WTC11 (cell line): ENCODE data around the gene CA10. TPM values are rescaled to one million over a fixed set of nuclear protein-coding genes. Genes with fewer than 3 reads are reported as not detected.

ENCODE experiments used
- ATAC-seq: fragments of 200-7000 bp; cut with Tn5 transposase; 2 replicates; pipeline ENCODE4 v1.10.0; 2021; ENCODE audit warnings: mild to moderate bottlenecking, moderate library complexity
- CTCF ChIA-PET: fragments of 300-600 bp; sonication (Branson Sonifier 250); formaldehyde crosslinking; loops from one replicate; lab custom pipeline; 2021; ENCODE audit warnings: antibody characterized with exemption; lab: Charles Lee
- POLR2A ChIA-PET: fragments of 350-600 bp; sonication (Branson Sonifier 250); formaldehyde crosslinking; loops from one replicate; lab custom pipeline; 2021; ENCODE audit warnings: antibody characterized with exemption; lab: Charles Lee
- DNase-seq: peaks from one replicate; pipeline ENCODE4 v3.0.0; 2021; ENCODE audit warnings: low spot score
- H3K27ac Mint-ChIP-seq: 2 replicates; pipeline ENCODE4 v1.8.0; 2021; ENCODE audit warnings: mixed read lengths
- H3K27me3 Mint-ChIP-seq: 2 replicates; pipeline ENCODE4 v1.8.0; 2021; ENCODE audit warnings: low read depth, mild to moderate bottlenecking, moderate library complexity, mixed read lengths
- H3K36me3 Mint-ChIP-seq: 2 replicates; pipeline ENCODE4 v1.8.0; 2021; ENCODE audit warnings: mixed read lengths
- H3K4me1 Mint-ChIP-seq: 2 replicates; pipeline ENCODE4 v1.8.0; 2022; ENCODE audit warnings: mixed read lengths
- H3K4me3 Mint-ChIP-seq: 2 replicates; pipeline ENCODE4 v1.8.0; 2021; ENCODE audit warnings: mild to moderate bottlenecking, moderate library complexity, mixed read lengths
- H3K9me3 Mint-ChIP-seq: 2 replicates; pipeline ENCODE4 v1.8.0; 2021; ENCODE audit warnings: mixed read lengths
- AFF4 ChIP-seq: sonication (generic); formaldehyde crosslinking; IDR thresholded peaks from 2 replicates; pipeline ENCODE4 v1.8.1; 2023; ENCODE audit warnings: mild to moderate bottlenecking, missing genetic modification reagents, borderline replicate concordance
- AR ChIP-seq: fragments of 250-450 bp; sonication (Bioruptor Pico); IDR thresholded peaks from 2 replicates; pipeline ENCODE4 v1.9.0; 2021; ENCODE audit warnings: mild to moderate bottlenecking
- ATF3 ChIP-seq: sonication (generic); formaldehyde crosslinking; conservative IDR thresholded peaks from 2 replicates; pipeline ENCODE4 v1.8.1; 2022; ENCODE audit warnings: mild to moderate bottlenecking, missing genetic modification reagents
- E2F5 ChIP-seq: sonication (generic); formaldehyde crosslinking; IDR thresholded peaks from 2 replicates; pipeline ENCODE4 v1.8.1; 2022; ENCODE audit warnings: mild to moderate bottlenecking, moderate library complexity, missing genetic modification reagents
- ELF4 ChIP-seq: sonication (generic); formaldehyde crosslinking; IDR thresholded peaks from 2 replicates; pipeline ENCODE4 v1.8.1; 2022; ENCODE audit warnings: low read depth, mild to moderate bottlenecking, moderate library complexity, missing genetic modification reagents
- EMX1 ChIP-seq: fragments of 250-450 bp; sonication (Bioruptor Pico); IDR thresholded peaks from 2 replicates; pipeline ENCODE4 v1.8.0; 2021; ENCODE audit warnings: mild to moderate bottlenecking
- ERG ChIP-seq: fragments of 250-450 bp; sonication (Bioruptor Pico); IDR thresholded peaks from 2 replicates; pipeline ENCODE4 v1.8.0; 2021; ENCODE audit warnings: mild to moderate bottlenecking
- FOXK1 ChIP-seq: sonication (generic); formaldehyde crosslinking; IDR thresholded peaks from 2 replicates; pipeline ENCODE4 v1.8.0; 2022; ENCODE audit warnings: mild to moderate bottlenecking, moderate library complexity, missing genetic modification reagents
- GABPB1 ChIP-seq: sonication (generic); formaldehyde crosslinking; IDR thresholded peaks from 2 replicates; pipeline ENCODE4 v1.8.1; 2023; ENCODE audit warnings: mild to moderate bottlenecking, missing genetic modification reagents
- GRHL2 ChIP-seq: fragments of 250-450 bp; sonication (Bioruptor Pico); IDR thresholded peaks from 2 replicates; pipeline ENCODE4 v1.8.0; 2022; ENCODE audit warnings: mild to moderate bottlenecking, moderate library complexity; ENCODE audit not compliant: insufficient replicate concordance, severe bottlenecking
- GTF2I ChIP-seq: fragments of 250-450 bp; sonication (Bioruptor Pico); conservative IDR thresholded peaks from 2 replicates; pipeline ENCODE4 v1.4.0; 2021; ENCODE audit warnings: mild to moderate bottlenecking
- MYBL2 ChIP-seq: sonication (generic); formaldehyde crosslinking; IDR thresholded peaks from 2 replicates; pipeline ENCODE4 v1.8.1; 2023; ENCODE audit warnings: mild to moderate bottlenecking, moderate library complexity, missing genetic modification reagents
- NFYB ChIP-seq: sonication (generic); formaldehyde crosslinking; conservative IDR thresholded peaks from 2 replicates; pipeline ENCODE4 v1.8.0; 2022; ENCODE audit warnings: low read depth, missing genetic modification reagents
- PREB ChIP-seq: sonication (generic); formaldehyde crosslinking; IDR thresholded peaks from 2 replicates; pipeline ENCODE4 v1.8.1; 2022; ENCODE audit warnings: mild to moderate bottlenecking, missing genetic modification reagents, moderate library complexity, borderline replicate concordance
- SMAD3 ChIP-seq: sonication (generic); formaldehyde crosslinking; IDR thresholded peaks from 2 replicates; pipeline ENCODE4 v1.8.0; 2022; ENCODE audit warnings: missing genetic modification reagents, mild to moderate bottlenecking, borderline replicate concordance
- ZNF121 ChIP-seq: sonication (generic); formaldehyde crosslinking; IDR thresholded peaks from 2 replicates; pipeline ENCODE4 v1.8.0; 2023; ENCODE audit warnings: missing genetic modification reagents
- ZNF263 ChIP-seq: sonication (generic); formaldehyde crosslinking; IDR thresholded peaks from 2 replicates; pipeline ENCODE4 v1.8.1; 2022; ENCODE audit warnings: low read depth, mild to moderate bottlenecking, moderate library complexity, missing genetic modification reagents
- ZNF281 ChIP-seq: sonication (generic); formaldehyde crosslinking; IDR thresholded peaks from 2 replicates; pipeline ENCODE4 v1.8.0; 2023; ENCODE audit warnings: mild to moderate bottlenecking, missing genetic modification reagents
- ZNF416 ChIP-seq: fragments of 250-450 bp; sonication (Bioruptor Pico); IDR thresholded peaks from 2 replicates; pipeline ENCODE4 v1.9.0; 2021; ENCODE audit warnings: mild to moderate bottlenecking, inconsistent platforms
- total RNA-seq: library from RNA; stranded (reverse); gene quantifications from 3 replicates; pipeline ENCODE4 v1.2.3, GENCODE V29; 2021

The CA10 gene
- total RNA-seq, 1 experiment from 2014 or later, result 0.90 TPM

- TF ChIP-seq GTF2I (CRISPR knock-in tag) (no peak), AFF4 (CRISPR knock-in tag) (no peak), NFYB (no peak), ZNF416 (CRISPR knock-in tag) (no peak), SMAD3 (CRISPR knock-in tag) (no peak)
Observed at GRCh38 chr17:52041123-52041617, 117.3 kb downstream of the CA10 start (continued).

GRCh38 chr17:52036416-52036815 is 122.1 kb downstream of the CA10 start:
- TF ChIP-seq FOXK1 (CRISPR knock-in tag) (no peak), ERG (CRISPR knock-in tag) (no peak), AR (CRISPR knock-in tag) (no peak), MYBL2 (no peak), GABPB1 (CRISPR knock-in tag) (no peak), ATF3 (CRISPR knock-in tag) (no peak), ZNF121 (CRISPR knock-in tag) (no peak), GTF2I (CRISPR knock-in tag) (no peak), EMX1 (CRISPR knock-in tag) (no peak), ELF4 (CRISPR knock-in tag) (no peak)
- peaks cover 8% of the 10 kb centered on the region for H3K27me3 Mint-ChIP-seq
- H3K36me3 Mint-ChIP-seq, result peaks cover 57% of the 10 kb centered on the region
- no peak overlapping the region for H3K27ac Mint-ChIP-seq
- ChIA-PET CTCF (no interaction called here), POLR2A (no interaction called here)
- peaks cover 89% of the 10 kb centered on the region for H3K9me3 Mint-ChIP-seq
- DNase-seq (no peak), ATAC-seq (no peak)
- no peaks in the 10 kb centered on the region for H3K4me1 Mint-ChIP-seq
- H3K4me3 Mint-ChIP-seq, result no peak overlapping the region

- Mint-ChIP-seq H3K4me1 (no peaks in the 10 kb centered on the region), H3K4me3 (no peak overlapping the region), H3K27me3 (peaks cover 8% of the 10 kb centered on the region), H3K27ac (no peak overlapping the region), H3K9me3 (peaks cover 84% of the 10 kb centered on the region), H3K36me3 (peaks cover 55% of the 10 kb centered on the region)
- no peak for ATAC-seq
- CTCF ChIA-PET, result no interaction called here
- POLR2A ChIA-PET, result no interaction called here
- no peak for DNase-seq
- TF ChIP-seq PREB (no peak), E2F5 (CRISPR knock-in tag) (no peak), GRHL2 (CRISPR knock-in tag) (no peak), ZNF263 (CRISPR knock-in tag) (no peak), ZNF281 (CRISPR knock-in tag) (no peak)
Observed at GRCh38 chr17:52035336-52035915, 123.1 kb downstream of the CA10 start.
